T-helper 2 cell (primary cell): ENCODE measurements around the gene TDRD7.
"Not testable (repeated sequence)": the region's sequence is repeated elsewhere in the genome, so short reads cannot be mapped to it uniquely, and the experiment has no call there.

Experiments
- DNase-seq, 5 experiments: peaks; one replicate each; pipeline versions ENCODE4 v3.0.0 to v3.0.0-alpha.2; 2012 to 2022

Gene TDRD7

DNA sequence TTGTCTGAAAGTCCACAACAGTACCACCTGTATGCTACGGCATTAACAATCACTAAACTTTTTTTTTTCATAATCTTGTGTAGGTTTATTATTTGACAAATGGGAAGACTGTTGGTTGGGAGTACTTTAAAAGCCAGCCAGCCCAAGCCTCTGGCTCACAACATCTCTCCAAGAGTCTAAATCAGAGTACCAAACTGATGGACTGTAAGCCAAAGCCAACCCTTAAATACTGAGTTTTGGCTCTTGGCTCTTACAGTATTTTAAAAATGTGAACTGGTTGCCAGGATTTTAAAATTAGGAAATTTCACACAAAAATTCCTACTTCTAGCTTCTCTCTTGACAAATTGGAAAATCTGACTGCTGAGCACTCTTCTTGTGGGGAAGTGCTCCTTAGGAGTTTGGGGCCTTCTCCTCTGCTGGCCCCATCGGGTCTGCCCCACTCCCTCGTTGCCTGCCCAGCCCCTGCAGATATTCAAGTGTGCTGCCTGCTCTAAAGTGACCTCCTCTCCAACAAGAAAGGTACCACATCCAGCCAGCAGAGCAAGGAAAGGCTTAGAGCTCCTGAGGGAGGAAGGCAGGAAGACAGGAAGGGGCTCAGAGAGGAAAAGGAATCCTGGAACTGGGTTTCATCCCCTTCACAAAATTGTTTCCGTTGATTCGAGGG is 67.7 kb downstream of the TDRD7 start:
- no peak for DNase-seq

DNA sequence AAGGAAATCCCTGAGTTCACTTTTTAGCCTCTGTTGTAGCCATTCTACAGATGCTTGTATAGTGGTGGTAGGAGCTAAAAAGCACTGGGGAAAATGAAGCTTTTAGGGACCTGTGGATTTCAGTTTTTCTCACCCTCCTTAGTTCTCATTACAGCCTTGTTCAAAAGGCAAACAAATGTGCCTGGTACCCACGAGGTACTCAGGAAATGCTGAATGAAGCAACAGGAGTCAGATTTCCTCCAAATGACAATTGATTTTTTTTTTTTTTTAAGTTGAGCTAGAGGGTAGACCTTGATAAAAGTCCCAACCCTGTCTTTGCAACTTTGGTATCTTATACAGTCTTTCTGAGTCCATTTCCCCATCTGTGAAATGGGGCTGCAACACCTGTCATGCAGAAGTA is 68.3 kb downstream of the TDRD7 start:
- DNase-seq, result no peak

DNA sequence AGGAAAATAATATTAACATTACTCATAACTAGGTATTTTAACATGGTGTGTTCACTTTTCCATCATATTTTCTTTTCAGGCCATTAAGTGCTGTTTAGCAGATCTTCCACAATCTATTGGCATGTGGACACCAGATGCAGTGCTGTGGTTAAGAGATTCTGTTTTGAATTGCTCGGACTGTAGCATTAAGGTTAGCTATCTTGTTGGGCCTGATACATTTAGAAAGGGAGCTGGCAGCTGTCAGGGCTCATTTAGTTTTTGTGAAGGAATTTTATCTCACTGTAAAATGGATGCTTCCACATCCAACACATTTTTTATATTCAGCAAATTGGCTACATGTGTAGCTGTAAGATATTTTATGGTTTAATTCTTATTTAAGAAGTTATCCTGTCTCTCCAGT is 68.9 kb downstream of the TDRD7 start:
- DNase-seq, result no peak

DNA sequence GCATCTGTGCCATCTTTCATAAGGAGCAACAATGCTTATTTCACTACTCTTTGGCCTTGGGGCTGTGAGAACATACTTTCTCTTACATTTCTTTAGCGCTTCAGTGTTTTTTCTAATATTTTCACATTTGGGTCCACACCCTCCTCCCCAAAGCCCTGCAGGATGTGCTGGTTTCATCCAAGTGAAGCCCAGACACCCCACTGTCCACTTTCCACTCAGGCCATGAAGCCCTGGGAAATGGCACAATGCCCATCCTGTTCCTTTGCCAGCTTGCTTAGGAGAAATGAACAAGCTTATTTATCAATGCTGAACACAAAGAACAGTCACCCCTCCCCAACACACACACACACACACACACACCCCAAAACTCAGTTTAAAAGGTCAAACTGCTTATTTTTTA is 72.2 kb downstream of the TDRD7 start:
- no peak for DNase-seq

DNA sequence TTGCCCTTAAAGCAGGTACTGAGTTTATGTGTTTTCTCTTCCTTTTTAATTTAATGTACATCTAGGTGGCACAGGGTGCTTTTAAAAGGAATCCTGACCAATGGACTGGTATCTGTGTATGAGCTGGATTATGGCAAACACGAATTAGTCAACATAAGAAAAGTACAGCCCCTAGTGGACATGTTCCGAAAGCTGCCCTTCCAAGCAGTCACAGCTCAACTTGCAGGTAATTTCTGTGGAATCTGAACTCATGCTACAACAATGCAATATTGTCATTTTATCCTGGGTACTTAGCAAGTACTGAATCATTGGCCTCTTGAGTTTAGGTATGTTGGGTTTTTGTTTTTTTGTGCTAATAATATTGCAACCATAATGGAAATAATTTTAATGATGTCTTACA is 75.2 kb downstream of the TDRD7 start:
- DNase-seq, result no peak

DNA sequence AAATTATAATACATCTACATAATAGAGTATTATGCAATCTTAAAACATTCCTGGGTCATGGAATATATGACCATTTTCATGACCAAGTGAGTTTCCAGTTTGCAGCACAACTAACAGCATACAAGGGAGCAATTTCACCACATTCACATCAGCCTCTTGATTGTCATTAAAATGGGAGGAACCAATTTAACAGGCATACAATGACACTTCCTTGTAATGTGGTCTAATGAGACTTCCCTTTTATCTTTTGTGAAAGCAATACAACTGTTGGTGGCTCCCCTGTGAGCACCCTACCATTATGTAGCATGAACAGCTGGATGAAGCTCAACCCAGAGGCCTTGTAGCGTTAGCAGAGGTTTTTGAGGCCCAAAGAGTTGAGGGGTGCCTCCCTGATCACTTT is 76.0 kb downstream of the TDRD7 start:
- no peak for DNase-seq

DNA sequence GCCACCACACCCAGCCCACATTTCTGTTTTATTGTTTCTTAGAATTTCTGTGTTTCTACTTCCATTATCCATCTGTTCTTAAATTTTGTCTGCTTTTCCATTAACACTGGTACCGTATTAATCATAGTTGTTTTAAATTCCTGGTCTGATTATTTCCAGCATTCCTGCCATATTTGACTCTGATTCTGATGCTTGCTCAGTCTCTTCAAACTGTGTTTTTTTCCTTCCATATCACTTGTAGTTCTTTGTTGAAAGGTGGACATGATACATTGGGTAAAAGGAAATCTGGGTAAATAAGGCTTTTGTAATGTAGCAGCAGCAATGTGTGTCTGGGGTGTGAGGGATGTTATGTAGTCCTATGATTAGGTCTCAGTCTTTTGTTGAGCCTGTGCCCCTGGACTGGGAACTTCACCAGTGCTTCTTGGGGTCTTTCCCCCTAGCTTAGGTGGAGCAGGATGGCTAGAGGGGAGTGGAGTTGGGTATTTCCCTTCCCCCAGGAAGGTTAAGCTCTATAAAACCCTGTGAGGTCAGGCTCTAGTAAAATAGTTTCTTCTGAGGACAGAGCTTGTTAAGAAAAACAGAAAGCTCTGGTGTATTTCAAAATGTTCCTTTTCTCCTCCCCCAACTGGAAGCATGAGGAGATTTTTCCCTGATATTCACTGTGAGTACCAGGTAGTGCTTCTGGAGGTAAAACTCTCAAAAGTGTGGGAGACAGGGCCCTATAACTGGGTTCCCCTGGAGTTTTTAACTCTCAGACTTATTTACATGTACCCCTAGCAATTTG is 79.5 kb downstream of the TDRD7 start:
- DNase-seq, result no peak

DNA sequence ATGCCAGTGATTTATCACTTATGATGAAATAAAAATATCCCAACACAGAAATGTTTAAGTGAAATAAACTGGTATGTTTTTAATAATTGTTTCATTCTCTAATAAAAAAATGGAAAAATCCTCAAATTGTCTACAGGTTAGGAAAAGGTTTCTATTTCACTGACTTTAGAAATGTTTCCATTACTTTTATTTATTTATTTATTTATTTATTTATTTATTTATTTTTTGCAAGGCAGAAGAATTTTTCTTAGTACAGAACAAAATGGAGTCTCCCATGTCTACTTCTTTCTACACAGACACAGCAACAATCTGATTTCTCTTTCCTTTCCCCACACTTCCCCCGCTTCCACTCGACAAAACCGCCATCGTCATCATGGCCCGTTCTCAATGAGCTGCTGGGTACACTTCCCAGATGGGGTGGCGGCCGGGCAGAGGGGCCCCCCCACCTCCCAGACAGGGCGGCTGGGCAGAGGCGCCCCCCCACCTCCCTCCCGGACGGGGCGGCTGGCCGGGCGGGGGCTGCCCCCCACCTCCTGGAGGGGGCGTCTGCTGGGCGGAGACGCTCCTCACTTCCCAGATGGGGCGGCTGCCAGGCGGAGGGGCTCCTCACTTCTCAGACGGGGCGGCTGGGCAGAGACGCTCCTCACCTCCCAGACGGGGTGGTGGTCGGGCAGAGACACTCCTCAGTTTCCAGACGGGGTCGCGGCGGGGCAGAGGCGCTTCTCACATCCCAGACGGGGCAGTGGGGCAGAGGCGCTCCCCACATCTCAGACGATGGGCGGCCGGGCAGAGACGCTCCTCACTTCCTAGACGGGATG is 85.9 kb downstream of the TDRD7 start:
- not testable (repeated sequence) for DNase-seq

DNA sequence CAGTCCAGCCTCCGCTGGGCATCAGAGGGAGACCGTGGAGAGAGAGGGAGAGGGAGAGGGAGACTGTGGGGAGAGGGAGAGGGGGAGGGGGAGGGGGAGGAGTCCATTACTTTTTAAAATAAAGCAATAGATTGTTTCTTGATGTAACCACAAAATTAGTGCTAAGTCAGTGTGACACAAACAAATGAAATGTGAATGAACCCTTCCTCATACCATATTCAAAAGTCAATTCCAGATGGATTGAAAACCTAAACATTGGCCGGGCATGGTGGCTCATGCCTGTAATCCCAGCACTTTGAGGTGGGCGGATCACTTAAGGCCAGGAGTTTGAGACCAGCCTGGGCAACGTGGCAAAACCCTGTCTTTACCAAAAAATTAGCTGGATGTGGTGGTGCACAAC is 87.0 kb downstream of the TDRD7 start:
- DNase-seq, result not testable (repeated sequence)

DNA sequence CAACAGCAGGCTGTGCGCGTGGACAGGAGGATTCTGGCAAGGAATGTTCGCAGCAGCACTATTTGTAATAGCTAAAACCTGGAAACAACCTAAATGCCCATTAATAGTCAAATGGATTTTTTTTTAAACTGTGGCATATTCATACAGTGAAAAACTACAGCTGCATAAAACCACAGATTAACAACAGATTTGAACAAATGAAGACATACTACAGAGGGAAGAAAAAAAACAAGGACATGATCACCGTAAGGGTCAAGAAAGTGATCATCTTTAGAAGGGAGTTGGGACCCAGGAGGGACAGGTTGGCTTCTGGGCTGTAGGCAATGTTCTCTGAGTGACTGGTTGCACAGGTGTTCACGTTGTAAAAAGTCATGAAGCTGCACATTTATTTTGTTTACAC is 88.4 kb downstream of the TDRD7 start:
- DNase-seq, result peak in 1 of 5 experiments; percentile 20

DNA sequence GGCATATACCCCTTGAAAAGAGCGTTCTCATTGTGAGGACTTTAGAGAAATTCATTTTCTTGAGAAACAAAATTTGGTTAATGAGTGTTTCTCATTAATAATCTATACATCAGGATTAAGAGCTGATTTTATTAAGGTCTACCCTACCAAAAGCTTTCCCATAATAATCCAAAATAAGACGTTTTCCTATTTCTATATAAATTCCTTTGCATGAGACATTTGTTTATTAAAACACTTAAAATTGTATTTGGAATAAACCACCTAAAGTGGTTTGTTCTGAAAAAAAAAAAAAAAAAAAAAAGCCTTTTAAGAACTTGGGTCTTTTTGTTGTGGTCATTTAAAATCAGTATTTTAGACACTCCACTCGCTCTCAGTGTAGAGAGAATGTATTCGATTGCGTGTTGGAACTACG is 88.9 kb downstream of the TDRD7 start:
- DNase-seq, result no peak

DNA sequence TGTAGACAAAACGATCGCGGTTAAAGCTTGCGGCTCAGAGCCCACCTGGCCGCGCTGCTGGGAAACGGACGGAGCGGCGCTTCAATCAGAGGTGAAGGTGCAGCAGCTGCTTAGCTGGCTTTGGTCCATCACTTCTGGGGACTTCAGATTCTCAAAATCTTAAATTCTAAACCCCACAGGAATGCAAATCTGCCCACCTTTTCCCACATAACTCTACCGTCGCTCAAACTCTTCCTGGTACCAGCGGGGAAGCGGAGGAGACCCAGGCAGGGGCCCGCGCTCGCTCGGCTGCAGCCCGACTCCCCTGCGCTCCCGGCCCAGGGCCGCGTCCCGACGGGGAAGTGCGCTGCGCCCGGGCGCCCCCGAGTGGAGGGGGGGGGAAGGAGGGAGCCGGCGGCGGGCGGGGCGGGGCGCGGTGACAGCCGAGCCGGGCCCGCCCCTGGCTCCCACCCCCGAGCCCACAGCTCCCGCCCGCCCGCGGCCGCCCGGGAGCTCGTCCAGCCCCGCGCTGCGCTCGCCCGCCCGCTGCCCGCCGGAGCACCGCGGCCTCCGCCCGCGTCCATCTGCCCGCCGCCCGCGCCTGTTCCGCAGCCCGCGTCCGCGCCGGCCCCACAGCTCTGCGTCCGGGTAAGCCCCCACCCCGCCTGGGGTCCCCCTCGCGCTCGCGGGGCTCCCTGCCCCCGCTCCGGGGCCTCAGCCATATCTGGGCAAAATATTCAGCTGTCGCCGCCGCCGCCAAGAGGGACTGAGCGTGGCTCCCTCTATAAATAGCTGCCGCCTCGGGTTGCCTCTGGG is 89.5 kb downstream of the TDRD7 start, which contains the start of gene TMOD1:
Gene TMOD1 (plus strand): TSS at position 490 of the 795 bp plus-strand sequence. CDS start 22,523 bp downstream, outside the sequence.
- DNase-seq, result peak in 4 of 5 experiments; percentile 6 to 55 (median 16)

DNA sequence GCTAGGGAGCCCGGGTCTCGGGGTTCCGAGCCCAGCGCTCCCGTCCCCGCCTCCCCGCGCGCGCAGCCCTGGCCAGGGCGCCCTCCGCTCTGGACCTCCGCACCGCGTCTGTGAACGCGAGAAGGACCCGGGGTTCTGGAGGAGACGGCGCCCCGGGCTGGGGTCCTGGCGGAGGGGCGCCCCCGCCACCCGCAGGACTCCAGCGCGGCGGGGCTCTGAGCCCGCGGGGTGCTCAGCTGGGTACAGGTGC is 90.0 kb downstream of the TDRD7 start:
- DNase-seq, result no peak

DNA sequence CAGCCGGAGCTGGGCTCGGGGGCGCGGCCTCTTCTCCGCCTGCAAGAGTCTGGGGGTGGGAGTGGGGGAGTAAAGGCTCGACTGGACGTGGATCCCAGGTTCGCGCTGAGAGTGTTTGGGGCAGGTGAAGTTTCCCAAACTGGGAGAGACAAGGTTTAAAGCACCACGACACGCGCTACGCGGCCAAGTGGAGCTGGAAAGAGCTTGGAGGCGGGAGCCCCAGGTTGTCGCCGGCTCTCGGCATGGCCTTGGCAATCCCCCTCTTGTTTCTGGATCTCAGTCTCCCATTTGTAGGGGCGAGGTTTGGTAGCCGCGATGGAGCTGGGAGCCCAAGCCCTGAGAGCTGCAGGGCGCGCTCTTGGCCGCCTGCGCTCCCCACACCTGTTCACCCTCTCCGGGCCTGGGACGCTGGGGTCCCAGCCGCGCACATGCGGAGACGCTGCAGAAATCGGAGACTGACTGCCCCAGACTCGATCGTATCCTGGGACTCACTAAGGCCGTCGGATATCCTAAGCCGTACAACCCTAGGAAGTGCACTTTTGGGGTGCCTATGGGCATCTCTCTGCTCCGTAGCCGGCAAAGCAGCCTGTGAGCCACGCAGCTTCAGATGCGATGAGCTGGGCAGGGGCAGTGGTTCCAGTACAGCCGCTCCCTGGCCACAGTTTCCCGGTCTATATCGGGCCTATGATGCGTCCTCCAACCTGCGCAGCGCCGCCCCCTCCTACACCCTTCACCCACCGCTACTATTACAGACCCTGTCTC is 90.5 kb downstream of the TDRD7 start:
- peak in 1 of 5 experiments; percentile 18 for DNase-seq

DNA sequence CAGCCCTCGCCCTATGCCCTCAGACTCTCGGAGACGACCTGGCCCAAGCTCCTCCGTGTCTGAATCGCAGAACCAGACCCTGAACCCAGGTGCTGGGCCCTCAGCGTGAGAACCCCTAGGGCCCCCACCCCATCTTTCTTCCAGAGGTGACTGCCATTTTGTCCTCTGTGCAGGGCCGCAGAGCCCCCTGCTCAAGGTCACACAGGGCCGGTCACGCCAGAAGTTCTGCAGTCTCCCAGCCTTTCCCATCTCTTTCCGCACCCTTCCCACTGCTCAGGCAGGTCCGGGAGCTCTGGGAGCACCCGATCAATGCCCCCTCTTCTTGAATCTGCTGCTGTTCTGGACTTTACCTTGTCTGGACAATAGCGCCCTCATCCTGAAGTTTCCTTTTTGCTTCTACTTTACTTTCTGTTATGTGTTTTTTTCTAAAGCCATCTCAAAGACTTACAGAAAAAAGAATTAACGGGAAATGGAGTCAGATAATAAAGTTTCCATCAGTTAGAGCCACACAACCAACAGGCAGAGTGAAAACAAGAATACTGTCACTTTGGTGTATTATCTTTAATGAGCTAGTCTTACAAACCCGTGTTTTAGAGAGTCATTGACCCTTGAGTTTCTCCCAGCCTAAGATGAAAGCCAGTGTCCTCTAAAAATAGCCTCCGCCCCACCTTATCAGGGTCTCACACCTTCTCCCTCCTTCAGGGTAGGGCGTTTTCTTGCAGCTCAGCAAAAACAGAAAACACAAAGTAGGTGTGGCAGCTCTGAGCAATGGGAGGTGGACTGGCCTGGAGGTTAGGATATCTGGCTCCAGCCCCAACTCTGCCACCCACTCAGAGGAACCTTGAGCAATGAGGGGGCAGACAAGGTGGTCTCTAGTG is 91.3 kb downstream of the TDRD7 start:
- DNase-seq, result no peak

DNA sequence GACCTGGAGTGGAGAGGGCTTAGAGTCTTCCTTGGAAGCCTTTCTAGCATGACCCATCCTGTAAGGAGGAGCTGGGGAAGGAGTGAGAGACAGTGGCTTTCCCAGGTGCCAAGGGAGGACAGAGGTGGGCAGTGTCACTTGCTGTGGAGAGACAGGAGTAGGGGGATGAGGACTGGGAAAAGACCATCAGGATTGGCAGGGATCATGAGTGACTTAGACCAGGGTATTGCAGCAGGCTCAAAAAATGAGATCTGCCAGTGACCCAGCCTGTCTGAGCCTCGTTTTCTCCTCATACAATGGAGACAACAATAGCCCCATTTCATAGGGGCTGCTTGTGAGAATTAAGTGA is 91.9 kb downstream of the TDRD7 start:
- no peak for DNase-seq

DNA sequence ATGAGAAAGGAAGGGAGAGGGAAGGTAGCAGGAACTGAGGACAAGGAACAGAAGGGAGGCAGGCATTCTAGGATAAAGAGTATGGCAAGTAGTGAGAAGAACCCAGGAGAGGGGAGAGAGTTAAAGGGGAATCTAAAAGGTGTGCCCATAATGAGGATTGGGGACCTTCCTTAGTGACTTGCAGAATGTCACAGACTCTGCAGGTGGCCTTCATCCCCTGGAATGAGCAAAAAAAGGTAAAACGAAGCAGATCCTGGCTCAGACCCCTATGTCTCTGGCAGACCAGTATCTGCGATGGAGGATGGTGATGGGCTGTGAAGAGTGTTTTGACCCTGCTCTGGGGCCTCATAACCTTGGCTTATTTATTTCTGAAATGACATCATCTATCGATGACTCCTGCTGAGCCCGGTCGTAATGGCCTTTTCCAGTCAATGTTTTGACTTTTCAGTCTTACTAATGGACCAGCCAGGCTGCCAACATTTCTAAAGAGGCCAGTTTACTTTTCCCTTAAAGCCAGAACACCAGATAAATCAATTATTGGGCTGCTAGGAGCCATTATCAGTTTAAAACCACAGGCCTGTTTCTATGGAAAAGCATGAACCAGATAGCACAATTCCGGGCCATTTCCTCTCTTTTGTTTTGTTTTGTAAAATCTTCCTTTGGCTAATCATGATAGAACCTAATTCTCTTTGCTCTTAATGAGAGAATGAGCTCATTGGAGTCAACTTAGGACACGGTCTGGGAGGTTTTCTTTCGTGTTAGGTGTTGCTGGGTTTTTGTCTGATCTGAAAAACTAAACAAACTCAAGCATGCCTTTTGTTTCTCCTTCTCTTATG is 92.7 kb downstream of the TDRD7 start:
- DNase-seq, result no peak

DNA sequence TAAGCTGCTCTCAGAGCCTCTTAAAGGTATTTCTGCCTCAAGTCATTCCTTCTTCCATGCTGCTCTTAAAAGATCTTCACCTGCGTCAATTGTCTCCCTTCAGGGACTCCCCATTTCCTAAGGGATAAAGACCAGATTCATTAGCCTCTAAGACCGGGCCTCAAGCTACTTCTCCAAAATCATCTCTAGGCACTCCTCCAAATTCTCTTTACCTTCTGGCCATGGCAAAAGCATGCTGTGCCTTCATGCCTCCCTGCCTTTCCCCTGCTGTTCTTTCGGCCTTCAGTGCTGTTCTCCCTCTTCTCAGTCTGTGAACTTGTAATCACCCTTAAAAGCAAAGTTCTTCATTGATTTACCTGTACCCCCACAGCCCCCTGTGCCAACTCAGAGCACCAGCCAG is 93.9 kb downstream of the TDRD7 start:
- no peak for DNase-seq

DNA sequence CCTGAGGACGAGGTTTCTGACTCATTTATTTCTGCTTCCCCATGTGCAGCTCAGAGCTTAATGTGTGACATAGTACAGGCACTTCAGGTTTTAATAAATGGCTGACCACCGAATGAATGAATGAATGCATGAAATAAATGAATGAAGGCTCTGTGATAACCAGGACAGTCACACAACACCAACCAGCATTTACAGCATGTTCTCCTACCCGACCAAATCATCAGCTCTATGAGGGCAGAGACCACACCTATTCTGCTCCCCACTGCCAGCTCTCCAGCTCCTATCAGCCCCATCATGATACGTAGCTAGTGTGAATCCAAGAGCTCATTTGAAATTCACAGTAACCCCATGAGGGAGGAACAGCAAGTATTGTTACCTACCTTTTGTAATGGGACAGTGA is 94.4 kb downstream of the TDRD7 start:
- DNase-seq, result no peak

DNA sequence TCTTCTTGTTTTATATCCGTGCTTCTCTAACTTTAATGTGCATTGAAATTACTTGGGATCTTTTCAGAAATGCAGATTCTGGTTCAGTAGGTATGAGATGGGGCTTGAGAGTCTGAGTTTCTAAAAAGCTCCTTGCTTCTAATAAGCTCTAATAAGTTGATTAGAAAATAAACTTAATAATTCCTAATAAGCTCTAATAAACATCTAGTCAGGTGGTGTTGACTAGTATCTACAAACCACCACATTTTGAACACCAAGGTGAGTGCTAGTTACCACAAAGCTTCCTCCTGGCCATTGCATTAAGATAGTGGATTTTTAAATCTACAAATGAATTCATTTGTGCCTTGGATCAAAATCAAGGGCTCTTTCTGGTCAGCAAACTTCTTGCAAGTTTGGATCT is 94.9 kb downstream of the TDRD7 start:
- DNase-seq, result no peak
